ENCODE measurements around the gene RFC1.
"Not testable (repeated sequence)": the region's sequence is repeated elsewhere in the genome, so short reads cannot be mapped to it uniquely, and the experiment has no call there.

RFC1 gene, protein sequence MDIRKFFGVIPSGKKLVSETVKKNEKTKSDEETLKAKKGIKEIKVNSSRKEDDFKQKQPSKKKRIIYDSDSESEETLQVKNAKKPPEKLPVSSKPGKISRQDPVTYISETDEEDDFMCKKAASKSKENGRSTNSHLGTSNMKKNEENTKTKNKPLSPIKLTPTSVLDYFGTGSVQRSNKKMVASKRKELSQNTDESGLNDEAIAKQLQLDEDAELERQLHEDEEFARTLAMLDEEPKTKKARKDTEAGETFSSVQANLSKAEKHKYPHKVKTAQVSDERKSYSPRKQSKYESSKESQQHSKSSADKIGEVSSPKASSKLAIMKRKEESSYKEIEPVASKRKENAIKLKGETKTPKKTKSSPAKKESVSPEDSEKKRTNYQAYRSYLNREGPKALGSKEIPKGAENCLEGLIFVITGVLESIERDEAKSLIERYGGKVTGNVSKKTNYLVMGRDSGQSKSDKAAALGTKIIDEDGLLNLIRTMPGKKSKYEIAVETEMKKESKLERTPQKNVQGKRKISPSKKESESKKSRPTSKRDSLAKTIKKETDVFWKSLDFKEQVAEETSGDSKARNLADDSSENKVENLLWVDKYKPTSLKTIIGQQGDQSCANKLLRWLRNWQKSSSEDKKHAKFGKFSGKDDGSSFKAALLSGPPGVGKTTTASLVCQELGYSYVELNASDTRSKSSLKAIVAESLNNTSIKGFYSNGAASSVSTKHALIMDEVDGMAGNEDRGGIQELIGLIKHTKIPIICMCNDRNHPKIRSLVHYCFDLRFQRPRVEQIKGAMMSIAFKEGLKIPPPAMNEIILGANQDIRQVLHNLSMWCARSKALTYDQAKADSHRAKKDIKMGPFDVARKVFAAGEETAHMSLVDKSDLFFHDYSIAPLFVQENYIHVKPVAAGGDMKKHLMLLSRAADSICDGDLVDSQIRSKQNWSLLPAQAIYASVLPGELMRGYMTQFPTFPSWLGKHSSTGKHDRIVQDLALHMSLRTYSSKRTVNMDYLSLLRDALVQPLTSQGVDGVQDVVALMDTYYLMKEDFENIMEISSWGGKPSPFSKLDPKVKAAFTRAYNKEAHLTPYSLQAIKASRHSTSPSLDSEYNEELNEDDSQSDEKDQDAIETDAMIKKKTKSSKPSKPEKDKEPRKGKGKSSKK

DNA sequence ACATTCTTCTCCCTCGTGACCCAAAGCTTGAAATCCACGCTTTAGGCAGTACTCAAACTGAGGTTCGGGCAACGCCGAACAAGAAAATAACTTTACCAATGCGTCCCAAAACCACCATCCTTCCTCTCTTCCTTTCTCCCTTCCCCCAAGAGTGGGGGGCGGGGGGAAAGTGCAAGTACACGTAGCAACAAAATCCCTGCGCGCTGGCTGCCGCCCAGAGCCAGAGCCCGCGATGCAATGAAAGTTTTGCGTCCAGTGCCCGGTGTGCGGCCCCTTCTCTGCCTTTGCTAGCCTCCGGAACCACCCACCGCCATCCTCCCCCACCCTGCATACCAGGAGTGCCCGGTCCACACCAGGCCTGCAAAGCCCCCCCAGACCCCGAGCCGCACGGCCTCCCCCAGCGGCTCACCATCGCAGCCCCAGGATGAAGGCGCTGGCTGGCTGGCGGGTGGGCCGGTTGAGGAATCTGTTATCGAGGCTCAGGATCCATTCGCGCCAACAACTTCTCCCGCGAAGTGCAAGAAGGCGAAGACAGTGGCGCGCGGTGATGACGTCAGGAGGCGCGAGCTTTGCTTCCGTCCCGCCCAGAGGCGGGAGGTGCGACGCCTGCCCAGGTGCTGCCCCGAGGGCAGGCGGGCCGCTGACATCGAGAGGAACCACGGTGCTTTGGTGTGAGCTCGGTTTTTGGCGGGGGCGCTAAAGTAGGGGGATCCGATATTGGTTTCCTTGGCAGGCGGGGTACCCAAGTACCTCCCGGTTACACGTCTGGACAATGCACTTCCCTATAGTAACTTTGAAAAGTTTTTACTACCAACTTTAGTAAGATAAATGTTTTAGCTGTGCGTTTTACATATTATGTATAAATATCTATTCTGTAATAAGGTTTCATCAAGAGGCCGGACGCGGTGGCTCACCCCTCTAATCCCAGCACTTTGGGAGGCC, at the start of gene RFC1:
TSS of gene RFC1 (minus strand) at position 533 of the 942 bp plus-strand sequence. CDS start at position 412, 121 bp downstream.
- DNase-seq (ENCODE audit: low read depth, low spot score): peak; percentile 86

DNA sequence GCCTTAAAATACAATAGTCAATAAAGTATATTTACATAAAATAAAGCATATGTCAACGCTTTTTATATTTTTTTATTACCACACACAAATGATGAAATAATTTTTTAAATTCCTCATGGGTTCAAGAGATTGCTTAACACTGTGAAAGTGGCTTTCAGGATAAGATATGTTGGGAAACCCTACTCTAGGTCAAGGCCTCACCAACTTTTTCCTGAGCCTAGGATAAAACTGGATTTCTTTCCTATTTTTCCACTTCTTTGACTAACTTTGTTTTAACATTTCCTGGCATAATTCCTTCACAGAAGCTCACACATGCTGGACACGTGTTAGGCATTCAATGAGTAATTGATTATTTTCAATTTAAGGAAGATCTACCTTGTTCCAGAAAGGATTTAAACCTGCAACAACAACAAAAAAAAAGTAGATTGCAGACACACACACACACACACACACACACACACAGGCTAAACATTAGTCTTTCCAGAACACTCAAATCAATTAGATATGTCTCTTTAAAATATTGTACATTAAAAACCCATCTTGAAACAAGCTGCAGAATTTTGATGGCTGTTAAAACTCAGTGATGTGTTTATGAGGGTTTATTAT, 49.6 kb upstream of the RFC1 start:
- DNase-seq (ENCODE audit: low read depth, low spot score): no peak

DNA sequence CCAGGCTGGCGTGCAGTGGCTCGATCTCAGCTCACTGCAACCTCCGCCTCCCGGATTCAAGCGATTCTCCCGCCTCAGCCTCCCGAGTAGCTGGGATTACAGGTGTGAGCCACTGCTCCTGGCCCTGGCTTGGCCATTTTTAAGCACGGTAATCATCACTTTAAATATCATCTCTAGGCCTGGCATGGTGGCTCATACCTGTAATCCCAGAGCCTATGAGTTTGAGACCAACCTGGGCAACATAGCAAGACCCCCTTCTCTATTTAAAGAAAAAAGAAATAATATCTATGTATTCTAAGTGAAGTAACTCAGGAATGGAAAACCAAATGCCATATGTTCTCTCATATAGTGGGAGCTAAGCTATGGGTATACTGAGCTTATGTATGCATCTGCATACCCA, 45.4 kb upstream of the RFC1 start:
- not testable (repeated sequence) for DNase-seq (ENCODE audit: low read depth, low spot score)

DNA sequence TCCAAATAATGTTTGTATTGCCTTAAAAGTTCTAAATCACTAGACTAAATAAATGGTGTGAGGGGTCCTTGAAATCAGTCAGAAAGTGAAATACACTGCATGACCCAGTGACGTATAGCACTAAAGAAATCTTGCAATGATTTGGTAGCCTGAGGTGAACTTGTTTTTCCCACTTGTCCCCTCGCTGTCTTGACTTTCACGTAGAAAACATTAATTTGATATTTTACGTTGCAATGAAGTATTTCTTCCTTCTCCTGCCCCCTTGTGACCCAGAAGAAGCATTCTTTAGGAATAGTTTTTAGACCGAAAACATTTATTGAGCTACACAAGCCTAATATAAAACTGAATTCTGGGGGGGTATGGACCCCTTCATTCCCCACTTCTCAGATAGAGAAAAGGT, 44.3 kb upstream of the RFC1 start:
- DNase-seq (ENCODE audit: low read depth, low spot score): no peak

DNA sequence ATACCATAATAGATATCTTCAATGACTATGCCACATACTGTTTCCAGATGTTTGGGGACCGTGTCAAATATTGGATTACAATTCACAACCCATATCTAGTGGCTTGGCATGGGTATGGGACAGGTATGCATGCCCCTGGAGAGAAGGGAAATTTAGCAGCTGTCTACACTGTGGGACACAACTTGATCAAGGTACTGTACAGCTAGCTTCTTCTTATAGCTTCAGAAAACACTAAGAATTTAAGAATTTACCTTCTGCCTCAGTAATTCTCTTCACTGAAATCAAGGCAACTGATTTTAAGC, 41.4 kb upstream of the RFC1 start:
- no peak for DNase-seq (ENCODE audit: low read depth, low spot score)

DNA sequence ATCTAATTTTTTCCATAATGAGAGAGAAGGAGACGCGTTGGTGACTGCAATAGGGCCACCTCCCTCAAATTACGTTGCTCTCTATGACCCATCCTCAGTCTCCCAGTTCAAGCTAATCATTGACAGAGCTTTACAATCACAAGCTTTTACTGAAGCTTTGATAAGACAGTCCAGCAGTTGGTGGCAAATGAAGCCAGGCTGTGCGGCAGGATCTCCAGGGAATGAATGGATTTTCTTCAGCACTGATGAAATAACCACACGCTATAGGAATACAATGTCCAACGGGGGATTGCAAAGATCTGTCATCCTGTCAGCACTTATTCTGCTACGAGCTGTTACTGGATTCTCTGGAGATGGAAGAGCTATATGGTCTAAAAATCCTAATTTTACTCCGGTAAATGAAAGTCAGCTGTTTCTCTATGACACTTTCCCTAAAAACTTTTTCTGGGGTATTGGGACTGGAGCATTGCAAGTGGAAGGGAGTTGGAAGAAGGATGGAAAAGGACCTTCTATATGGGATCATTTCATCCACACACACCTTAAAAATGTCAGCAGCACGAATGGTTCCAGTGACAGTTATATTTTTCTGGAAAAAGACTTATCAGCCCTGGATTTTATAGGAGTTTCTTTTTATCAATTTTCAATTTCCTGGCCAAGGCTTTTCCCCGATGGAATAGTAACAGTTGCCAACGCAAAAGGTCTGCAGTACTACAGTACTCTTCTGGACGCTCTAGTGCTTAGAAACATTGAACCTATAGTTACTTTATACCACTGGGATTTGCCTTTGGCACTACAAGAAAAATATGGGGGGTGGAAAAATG, 40.8 kb upstream of the RFC1 start, which contains the start of gene KLB:
TSS of gene KLB (plus strand) at position 168 of the 821 bp plus-strand sequence. CDS start at position 188, 20 bp downstream.
- no peak for DNase-seq (ENCODE audit: low read depth, low spot score)

DNA sequence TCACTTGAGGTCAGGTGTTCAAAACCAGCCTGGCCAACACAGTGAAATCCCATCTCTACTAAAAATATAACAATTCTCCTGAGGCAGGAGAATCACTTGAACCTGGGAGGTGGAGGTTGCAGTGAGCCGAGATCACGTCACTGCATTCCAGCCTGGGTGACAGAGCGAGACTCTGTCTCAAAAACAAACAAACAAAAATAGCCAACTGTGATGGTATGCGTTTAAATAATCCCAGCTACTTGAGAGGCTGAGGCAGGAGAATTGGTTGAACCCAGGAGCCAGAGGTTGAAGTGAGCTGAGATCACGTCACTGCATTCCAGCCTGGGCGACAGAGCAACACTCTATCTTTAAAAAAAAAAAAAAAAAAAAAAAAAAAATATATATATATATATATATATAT, 35.5 kb upstream of the RFC1 start:
- not testable (repeated sequence) for DNase-seq (ENCODE audit: low read depth, low spot score)

DNA sequence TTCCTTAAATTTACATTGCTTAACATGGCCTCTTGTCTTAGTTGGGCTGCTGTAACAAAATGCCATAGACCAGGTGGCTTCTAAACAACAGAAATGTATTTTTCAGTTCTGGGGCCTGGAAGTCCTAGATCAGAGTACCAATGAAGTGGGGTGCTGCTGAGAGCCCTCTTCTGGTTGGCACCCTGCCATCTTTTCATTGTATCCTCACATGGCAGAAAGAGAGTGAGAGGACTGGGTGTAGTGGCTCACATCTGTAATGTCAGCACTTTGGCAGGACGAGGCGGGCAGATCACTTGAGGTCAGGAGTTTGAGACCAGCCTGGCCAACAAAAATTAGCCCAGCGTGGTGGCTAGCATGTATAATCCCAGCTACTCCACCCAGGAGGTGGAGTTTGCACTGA, 28.5 kb upstream of the RFC1 start:
- DNase-seq (ENCODE audit: low read depth, low spot score): no peak

DNA sequence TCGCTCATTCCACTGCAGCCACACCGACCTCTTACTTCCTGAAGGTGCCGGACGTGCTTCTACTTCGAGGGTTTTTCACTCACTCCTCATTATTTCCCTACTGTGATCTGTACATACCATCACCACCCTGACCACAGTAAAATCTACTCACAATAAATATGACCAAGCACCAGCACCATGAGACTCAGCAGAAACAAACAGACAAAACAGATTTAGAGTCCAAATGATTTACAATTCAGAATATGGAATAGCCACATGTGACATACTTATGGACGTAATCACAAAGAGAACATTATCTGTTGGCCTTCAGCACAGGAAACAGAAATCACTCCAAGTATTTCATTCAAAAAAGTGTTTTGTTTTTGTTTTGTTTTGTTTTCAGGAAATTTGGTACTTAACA, 24.4 kb upstream of the RFC1 start:
- DNase-seq (ENCODE audit: low read depth, low spot score): no peak

DNA sequence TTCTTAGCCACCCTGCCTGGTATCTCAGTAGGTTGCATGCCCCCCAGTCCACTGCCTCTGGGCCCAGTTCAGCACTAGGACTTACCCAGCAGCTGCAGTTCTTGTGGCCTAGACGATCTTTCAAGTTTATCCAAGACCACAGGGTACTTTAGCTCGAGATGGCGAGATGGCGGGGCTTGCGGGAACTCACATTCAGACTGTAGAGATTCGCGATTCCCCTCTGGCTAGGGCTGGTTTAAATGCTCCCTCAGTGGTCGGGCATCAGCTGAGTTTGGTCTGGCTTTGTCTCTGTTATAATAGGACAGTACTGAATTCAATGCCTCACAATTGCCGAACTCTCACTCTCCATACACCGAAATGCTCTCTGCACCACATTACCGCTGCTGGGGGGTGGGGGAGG, 18.4 kb upstream of the RFC1 start:
- DNase-seq (ENCODE audit: low read depth, low spot score): no peak

DNA sequence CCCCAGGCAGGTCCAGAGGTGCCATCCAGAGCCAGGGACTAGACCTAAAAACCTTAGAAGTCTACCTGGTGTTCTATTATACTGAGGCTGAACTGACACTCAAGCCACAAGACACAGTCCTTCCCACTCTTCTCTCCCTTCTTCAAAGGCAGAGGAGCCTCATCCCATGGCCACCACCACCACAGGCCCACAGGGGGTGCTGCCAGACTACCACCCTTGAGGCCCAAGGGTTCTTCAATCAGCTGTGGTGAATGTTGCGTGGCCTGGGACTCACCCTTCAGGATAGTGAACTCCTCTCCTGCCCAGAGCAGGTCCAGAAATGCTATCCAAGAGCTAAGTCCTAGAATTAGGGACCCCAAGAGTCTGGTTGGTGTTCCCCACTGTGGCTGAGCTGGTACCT, 17.5 kb upstream of the RFC1 start:
- DNase-seq (ENCODE audit: low read depth, low spot score): no peak

DNA sequence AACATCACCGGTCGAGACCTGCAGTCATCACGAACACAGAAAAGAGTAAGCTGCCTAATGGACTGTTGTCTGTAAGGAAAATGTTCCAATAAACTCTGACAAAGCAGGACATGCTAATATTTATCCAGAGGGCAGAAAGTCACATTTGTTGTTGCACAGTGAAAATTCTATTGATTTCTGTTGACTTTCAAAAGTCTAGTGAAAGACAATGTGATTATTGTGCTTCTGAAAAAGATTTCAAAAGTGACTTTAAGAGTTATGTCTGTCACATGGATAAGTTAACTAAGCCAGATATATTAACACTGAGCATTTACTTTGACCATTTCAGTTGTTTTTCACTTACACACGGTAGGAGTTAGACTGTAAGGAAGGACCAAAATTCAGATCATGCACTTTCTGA, 9.3 kb upstream of the RFC1 start:
- no peak for DNase-seq (ENCODE audit: low read depth, low spot score)

DNA sequence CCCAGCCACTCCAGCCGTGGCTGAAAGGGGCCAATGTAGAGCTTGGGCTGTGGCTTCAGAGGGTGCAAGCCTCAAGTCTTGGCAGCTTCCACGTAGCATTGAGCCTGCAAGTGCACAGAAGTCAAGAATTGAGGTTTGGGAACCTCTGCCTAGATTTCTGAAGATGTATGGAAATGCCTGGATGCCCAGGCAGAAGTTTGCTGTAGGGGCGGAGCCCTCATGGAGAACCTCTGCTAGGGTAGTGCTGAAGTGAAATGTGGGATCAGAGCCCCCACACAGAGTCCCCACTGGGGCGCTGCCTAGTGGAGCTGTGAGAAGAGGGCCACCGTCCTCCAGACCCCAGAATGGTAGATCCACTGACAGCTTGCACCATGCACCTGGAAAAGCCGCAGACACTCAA, 5.0 kb upstream of the RFC1 start:
- DNase-seq (ENCODE audit: low read depth, low spot score): not testable (repeated sequence)

DNA sequence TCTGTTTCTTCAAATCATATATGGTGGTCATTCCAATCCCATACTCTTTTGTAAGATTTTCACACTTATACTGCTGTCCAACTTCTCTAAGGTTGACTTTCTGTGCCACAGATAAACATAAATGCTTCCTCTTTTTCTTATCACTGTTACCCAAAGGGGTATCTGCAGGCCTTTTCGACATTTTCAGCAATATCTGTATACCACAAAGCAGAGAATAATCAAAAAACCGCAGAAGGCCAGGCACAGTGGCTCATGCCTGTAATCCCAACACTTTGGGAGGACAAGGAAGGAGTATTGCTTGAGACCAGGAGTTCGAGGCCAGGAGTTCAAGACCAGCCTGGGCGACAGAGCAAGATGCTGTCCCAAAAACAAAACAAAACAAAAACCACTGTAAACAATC, 3.1 kb upstream of the RFC1 start:
- DNase-seq (ENCODE audit: low read depth, low spot score): no peak

DNA sequence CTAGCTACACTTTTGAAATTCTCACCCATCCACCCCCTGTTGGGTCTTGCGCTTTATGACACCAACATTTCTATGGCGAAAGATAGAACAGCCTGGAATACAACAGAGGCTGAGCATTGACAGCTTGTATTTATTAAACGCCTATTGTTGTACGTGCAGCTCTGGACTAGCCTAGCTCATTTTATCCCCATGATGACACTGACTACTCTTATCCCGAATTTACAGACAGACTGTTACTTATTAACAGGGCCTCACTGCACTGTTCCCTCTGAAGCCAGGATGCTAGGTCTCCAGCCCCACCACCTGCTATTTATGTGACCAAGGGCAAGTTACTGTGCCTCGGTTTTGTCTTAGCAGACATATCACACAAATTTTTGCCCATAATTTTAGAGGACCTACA, 1.0 kb upstream of the RFC1 start:
- no peak for DNase-seq (ENCODE audit: low read depth, low spot score)

DNA sequence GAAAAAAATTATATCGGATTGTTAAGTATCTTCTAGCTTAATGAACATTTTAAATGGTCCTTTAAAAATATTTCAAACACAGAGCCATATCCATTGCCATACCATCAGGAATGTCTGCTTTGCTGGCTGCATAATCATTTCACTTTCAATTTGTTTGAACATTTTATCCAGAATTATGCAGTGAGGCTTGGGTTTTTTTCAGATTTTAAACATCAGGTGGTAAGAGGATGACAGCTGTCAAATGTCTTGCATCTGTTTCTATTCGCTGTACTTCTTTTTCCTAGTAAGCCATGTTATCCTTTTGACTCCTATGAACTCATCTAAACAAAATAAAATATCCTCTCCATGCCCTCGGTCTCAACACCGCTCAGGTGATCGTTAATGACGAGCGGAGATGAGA, 802 bp downstream of the RFC1 start:
- DNase-seq (ENCODE audit: low read depth, low spot score): no peak

DNA sequence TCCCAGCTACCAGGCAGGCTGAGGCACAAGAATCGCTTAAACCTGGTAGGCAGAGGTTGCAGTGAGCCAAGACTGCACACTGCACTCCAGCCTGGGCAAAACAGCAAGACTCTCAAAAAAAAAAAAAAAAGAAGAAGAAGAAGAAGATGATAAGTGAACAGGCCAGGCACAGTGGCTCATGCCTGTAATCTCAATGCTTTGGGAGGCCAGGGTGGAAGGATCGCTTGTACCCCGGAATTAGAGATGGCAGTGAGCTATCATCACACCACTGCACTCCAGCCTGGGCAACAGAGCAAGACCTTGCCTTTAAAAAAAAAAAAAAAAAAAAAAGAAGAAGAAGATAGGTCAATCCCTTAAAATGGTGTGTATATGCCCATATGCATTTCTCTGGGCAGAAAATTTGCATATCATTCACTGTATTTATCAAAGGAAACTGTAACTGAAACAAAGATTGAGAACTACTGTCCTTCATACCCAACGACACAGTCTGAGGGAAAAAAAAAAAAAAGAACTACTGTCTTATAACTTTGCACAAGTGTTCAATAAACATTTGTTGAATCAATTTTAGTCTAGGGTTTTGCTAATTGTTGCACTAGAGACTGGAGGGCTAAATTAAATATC, 2.3 kb downstream of the RFC1 start:
- no peak for DNase-seq (ENCODE audit: low read depth, low spot score)

DNA sequence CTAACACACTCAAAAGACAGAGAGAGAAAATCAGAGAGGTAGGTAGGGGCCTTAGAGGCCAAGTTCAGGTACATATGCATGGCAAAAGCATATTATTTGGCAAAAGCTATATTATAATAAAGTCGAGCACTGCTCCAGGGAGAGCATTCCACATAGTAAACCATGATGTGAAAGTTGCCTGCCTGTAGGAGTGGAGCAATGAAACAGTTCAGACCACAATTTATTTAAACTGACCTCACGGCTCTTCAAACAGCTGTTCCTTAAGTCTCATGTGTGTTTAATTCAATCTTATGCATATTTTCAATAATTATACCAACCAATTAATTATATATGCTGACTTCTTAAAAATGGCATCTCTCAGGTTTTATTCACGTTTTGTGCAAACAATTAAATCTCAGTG, 3.3 kb downstream of the RFC1 start:
- no peak for DNase-seq (ENCODE audit: low read depth, low spot score)

DNA sequence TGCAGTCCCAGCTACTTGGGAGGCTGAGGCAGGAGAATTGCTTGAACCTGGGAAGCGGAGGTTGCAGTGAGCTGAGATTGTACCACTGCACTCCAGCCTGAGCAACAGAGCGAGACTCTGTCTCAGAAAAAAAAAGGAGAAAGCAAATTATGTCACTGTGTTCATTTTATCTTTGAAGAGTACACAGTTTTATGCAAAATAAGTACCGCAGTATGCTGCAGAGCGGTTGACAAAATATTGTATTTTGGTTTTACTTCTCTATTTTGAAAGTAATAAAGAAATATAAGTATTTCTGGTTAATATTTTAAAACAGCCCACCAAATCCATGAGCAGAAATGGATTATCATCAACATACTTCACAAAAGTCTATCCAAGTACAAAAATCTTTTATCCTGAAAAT, 5.6 kb downstream of the RFC1 start:
- DNase-seq (ENCODE audit: low read depth, low spot score): not testable (repeated sequence)
